OCI-LY1 (cell line): ENCODE data around the gene MGST3.
A peak's percentile ranks its signal among the peaks of the same experiment; 100 is the strongest.

Experiments
- H2AFZ ChIP-seq: fragments of 200-600 bp; sonication (generic), shearing (Covaris generic); 2 replicates; pipeline ENCODE4 v1.6.0; 2014; ENCODE audit warnings: antibody characterized with exemption, mild to moderate bottlenecking, low read length
- H3F3A ChIP-seq: fragments of 200-600 bp; sonication (generic), shearing (Covaris generic); 2 replicates; pipeline ENCODE4 v1.6.0; 2014; ENCODE audit warnings: mild to moderate bottlenecking, antibody characterized with exemption, low read length, moderate library complexity; ENCODE audit not compliant: insufficient read depth
- H3K27ac ChIP-seq: fragments of 200-600 bp; sonication (generic); 2 replicates; pipeline ENCODE4 v1.5.1; 2014; ENCODE audit warnings: low read length, mixed run types, mild to moderate bottlenecking, low read depth; ENCODE audit not compliant: poor library complexity, severe bottlenecking
- H3K27me3 ChIP-seq: fragments of 200-600 bp; sonication (generic); 2 replicates; pipeline ENCODE4 v1.6.0; 2014; ENCODE audit warnings: antibody characterized with exemption, mild to moderate bottlenecking, low read length, moderate library complexity; ENCODE audit not compliant: insufficient read depth
- H3K36me3 ChIP-seq: fragments of 200-600 bp; sonication (generic); 2 replicates; pipeline ENCODE4 v1.6.1; 2014; ENCODE audit warnings: mild to moderate bottlenecking, antibody characterized with exemption, low read length, moderate library complexity, mixed read lengths; ENCODE audit not compliant: insufficient read depth
- H3K4me1 ChIP-seq: fragments of 200-600 bp; sonication (generic); 2 replicates; pipeline ENCODE4 v1.5.1; 2014; ENCODE audit warnings: mild to moderate bottlenecking, low read length, moderate library complexity; ENCODE audit not compliant: insufficient read depth, severe bottlenecking
- H3K4me2 ChIP-seq: fragments of 200-600 bp; sonication (generic), shearing (Covaris generic); 2 replicates; pipeline ENCODE4 v1.6.1; 2014; ENCODE audit warnings: low read length
- H3K4me3 ChIP-seq: fragments of 200-600 bp; sonication (generic); 2 replicates; pipeline ENCODE4 v1.5.1; 2014; ENCODE audit warnings: low read length, low read depth, mild to moderate bottlenecking, mixed read lengths; ENCODE audit not compliant: poor library complexity, severe bottlenecking
- H3K79me2 ChIP-seq: fragments of 200-600 bp; shearing (Covaris generic); 2 replicates; pipeline ENCODE4 v1.6.1; 2016; ENCODE audit warnings: mixed run types, low read length, mixed read lengths; ENCODE audit not compliant: insufficient read depth
- H3K9ac ChIP-seq: fragments of 200-600 bp; sonication (generic), shearing (Covaris generic); 2 replicates; pipeline ENCODE4 v1.6.1; 2014; ENCODE audit warnings: mild to moderate bottlenecking, low read length, mixed read lengths
- H3K9me2 ChIP-seq: fragments of 200-600 bp; sonication (generic), shearing (Covaris generic); 2 replicates; pipeline ENCODE4 v1.6.1; 2014; ENCODE audit warnings: low read depth, mild to moderate bottlenecking, low read length, mixed read lengths
- H3K9me3 ChIP-seq: fragments of 200-600 bp; shearing (Covaris generic); 2 replicates; pipeline ENCODE4 v1.6.1; 2014; ENCODE audit warnings: low read length, mixed read lengths
- H4K20me1 ChIP-seq: fragments of 200-600 bp; sonication (generic), shearing (Covaris generic); 2 replicates; pipeline ENCODE4 v1.6.0; 2016; ENCODE audit warnings: mild to moderate bottlenecking, low read length; ENCODE audit not compliant: insufficient read depth
- EZH2 ChIP-seq: fragments of 200-600 bp; sonication (generic), shearing (Covaris generic); IDR thresholded peaks from 2 replicates; pipeline ENCODE4 v1.8.0; 2017; ENCODE audit warnings: borderline replicate concordance, mixed run types, mild to moderate bottlenecking, antibody characterized with exemption, low read length, moderate library complexity, mixed read lengths
- TF ChIP-seq, protein P1 (sequence below): fragments of 200-600 bp; sonication (generic), shearing (Covaris generic); IDR thresholded peaks from 2 replicates; pipeline ENCODE4 v1.5.1; 2017; ENCODE audit warnings: mild to moderate bottlenecking, antibody characterized with exemption, low read length, moderate library complexity, mixed read lengths

MGST3 gene

DNA sequence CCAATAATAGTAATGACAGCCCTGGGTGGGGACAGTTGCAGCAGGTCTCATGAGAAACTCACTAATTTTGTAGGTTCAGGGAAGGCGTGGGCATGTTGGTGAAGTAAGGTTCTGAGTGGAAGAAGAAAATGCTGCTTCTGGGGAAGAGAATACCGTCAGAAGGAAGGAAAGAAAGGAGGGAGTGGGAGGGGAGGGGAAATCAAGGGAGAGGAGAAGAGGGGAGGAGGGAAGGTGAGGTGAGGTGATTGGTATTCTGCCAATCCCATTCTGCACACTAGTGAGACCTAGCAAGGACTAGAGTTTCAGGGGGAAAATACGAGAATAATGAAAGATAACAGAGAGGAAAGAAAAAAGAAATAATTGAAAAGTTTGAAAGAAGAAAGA is 32.4 kb upstream of the MGST3 start:
- no peaks in the 10 kb centered on the region for H3K79me2 ChIP-seq
- no peaks in the 10 kb centered on the region for H3K9me3 ChIP-seq
- H3K4me1 ChIP-seq, result peaks cover 14% of the 10 kb centered on the region
- H3K4me3 ChIP-seq, result peak overlapping the region; percentile 51
- H2AFZ ChIP-seq, result peak overlapping the region; percentile 4; the same call in 1 of the 2 replicates
- H3K9ac ChIP-seq, result peak overlapping the region; percentile 46; the same call in 1 of the 2 replicates
- H3K4me2 ChIP-seq, result peak overlapping the region; percentile 64
- H4K20me1 ChIP-seq, result no peaks in the 10 kb centered on the region
- no peaks in the 10 kb centered on the region for H3K27me3 ChIP-seq
- TF ChIP-seq, protein P1, sequence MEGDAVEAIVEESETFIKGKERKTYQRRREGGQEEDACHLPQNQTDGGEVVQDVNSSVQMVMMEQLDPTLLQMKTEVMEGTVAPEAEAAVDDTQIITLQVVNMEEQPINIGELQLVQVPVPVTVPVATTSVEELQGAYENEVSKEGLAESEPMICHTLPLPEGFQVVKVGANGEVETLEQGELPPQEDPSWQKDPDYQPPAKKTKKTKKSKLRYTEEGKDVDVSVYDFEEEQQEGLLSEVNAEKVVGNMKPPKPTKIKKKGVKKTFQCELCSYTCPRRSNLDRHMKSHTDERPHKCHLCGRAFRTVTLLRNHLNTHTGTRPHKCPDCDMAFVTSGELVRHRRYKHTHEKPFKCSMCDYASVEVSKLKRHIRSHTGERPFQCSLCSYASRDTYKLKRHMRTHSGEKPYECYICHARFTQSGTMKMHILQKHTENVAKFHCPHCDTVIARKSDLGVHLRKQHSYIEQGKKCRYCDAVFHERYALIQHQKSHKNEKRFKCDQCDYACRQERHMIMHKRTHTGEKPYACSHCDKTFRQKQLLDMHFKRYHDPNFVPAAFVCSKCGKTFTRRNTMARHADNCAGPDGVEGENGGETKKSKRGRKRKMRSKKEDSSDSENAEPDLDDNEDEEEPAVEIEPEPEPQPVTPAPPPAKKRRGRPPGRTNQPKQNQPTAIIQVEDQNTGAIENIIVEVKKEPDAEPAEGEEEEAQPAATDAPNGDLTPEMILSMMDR, result no peak
- TF ChIP-seq EZH2, result no peak
- no peak overlapping the region for H3K27ac ChIP-seq
- no peaks in the 10 kb centered on the region for H3K36me3 ChIP-seq
- H3K9me2 ChIP-seq, result no peaks in the 10 kb centered on the region
- H3F3A ChIP-seq, result no peaks in the 10 kb centered on the region

DNA sequence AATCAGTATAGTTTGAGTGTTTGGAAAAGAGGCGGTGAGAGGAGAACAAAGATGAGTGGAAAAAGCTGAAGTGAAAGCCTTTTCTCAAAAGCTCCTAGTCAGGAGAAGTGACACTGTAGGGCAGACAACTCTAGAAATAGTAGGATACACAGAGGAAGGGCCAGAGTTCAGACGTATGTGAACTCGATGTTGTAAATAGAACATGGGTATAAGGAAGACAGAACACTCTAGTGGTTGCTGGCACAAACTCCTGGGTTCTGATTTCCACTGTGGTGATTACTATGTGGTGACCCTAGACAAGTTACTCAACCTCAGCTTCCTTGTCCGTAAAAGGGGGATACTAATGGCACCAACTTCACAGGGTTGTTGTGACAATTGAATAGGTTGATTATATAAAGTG is 30.2 kb upstream of the MGST3 start:
- no peak for TF ChIP-seq EZH2
- TF ChIP-seq, protein P1, result no peak
- Histone ChIP-seq H3K4me2 (no peak overlapping the region), H3K4me1 (peaks cover 14% of the 10 kb centered on the region), H2AFZ (no peak overlapping the region), H3K9ac (no peak overlapping the region), H3K9me2 (no peaks in the 10 kb centered on the region), H4K20me1 (no peaks in the 10 kb centered on the region), H3K79me2 (no peaks in the 10 kb centered on the region), H3F3A (no peaks in the 10 kb centered on the region), H3K27ac (no peak overlapping the region), H3K36me3 (no peaks in the 10 kb centered on the region), H3K27me3 (no peaks in the 10 kb centered on the region), H3K4me3 (no peak overlapping the region), H3K9me3 (no peaks in the 10 kb centered on the region)

DNA sequence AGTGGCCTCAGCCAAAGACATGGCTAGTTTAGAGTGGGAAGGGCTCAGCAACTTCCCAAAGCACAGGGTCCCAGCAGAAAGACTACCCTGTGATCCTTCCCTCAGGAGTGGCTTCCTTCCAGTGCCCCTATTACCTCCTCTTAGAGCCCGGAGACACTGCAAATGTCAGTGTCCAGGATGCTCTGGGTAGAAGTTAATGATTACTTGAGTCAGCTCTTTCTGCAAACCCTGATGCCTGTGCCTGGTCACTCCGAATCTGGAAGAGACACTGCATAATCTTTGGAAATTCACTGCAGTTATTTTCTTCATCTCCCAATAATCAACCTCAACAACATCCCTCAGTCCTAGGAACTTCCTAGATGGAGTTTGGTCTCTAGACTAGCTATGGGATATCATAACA is 27.2 kb upstream of the MGST3 start:
- no peaks in the 10 kb centered on the region for H3K79me2 ChIP-seq
- H4K20me1 ChIP-seq, result no peaks in the 10 kb centered on the region
- no peaks in the 10 kb centered on the region for H3K27me3 ChIP-seq
- H3K27ac ChIP-seq, result no peak overlapping the region
- H3K9me3 ChIP-seq, result no peaks in the 10 kb centered on the region
- H3K9me2 ChIP-seq, result no peaks in the 10 kb centered on the region
- no peak overlapping the region for H3K4me3 ChIP-seq
- H3F3A ChIP-seq, result no peaks in the 10 kb centered on the region
- no peak overlapping the region for H3K9ac ChIP-seq
- TF ChIP-seq, protein P1, result no peak
- TF ChIP-seq EZH2, result no peak
- H3K36me3 ChIP-seq, result no peaks in the 10 kb centered on the region
- H2AFZ ChIP-seq, result no peak overlapping the region
- peaks cover 1% of the 10 kb centered on the region for H3K4me1 ChIP-seq
- H3K4me2 ChIP-seq, result no peak overlapping the region
